Measurements from ENCODE around the gene CNEP1R1. TPM values are rescaled to one million over a fixed set of nuclear protein-coding genes. Genes with fewer than 3 reads are reported as not detected.

Gene CNEP1R1
- total and polyA plus RNA-seq, 2 of the 4 experiments (the other 2 are of a cell fraction) = 16.1 to 22.0 TPM

- no peaks in the 10 kb centered on the region; the same call in 1 of the 2 replicates for H3K9me1 ChIP-seq (ENCODE audit: insufficient read depth, low read length)
- H3K4me3 ChIP-seq (ENCODE audit: insufficient read depth, low read depth, low read length) = no peak overlapping the region
- no peak overlapping the region for H4K5ac ChIP-seq (ENCODE audit: low read depth, low read length)
- no peak overlapping the region for H2AK5ac ChIP-seq (ENCODE audit: low read depth, low read length)
- H2AK9ac ChIP-seq (replicated peaks; ENCODE audit: low read depth, low read length, poor library complexity) = no peak overlapping the region
- CTCF ChIA-PET = no interaction called here
- H3K9me3 ChIP-seq (ENCODE audit: control insufficient read depth, insufficient read depth, low read length) = no peaks in the 10 kb centered on the region
- no peaks in the 10 kb centered on the region for H3K4me1 ChIP-seq (ENCODE audit: control insufficient read depth, insufficient read depth, low read length)
- no peak overlapping the region for H2BK120ac ChIP-seq (ENCODE audit: low read depth, low read length)
- WGBS, 2 experiments (ENCODE audit: extremely low coverage in 2 of 2, insufficient read length in 1 of 2) = 80% methylated on average over 1 of the region's 5 CpGs; no CpG with 5 or more reads in 1 of the 2 experiments
- no peak overlapping the region for H3K4ac ChIP-seq (ENCODE audit: low read depth, low read length)
- no peak overlapping the region for H3K56ac ChIP-seq (ENCODE audit: extremely low read depth, insufficient read depth, low read length)
- no peaks in the 10 kb centered on the region for H3K36me3 ChIP-seq (ENCODE audit: control insufficient read depth, insufficient read depth, low read length)
- H2BK20ac ChIP-seq (ENCODE audit: low read depth, low read length) = no peak overlapping the region
- no peak overlapping the region for H3K27ac ChIP-seq (ENCODE audit: insufficient read depth, low read length)
- dilution Hi-C loops (cut with HindIII; ENCODE audit: low sequenced_read_pairs, unreplicated experiment) (no loop called here), intact Hi-C loops (cut with micrococcal nuclease) (no loop called here), in situ Hi-C loops (cut with MboI; ENCODE audit: low sequenced_read_pairs) (no loop called here)
- no peak overlapping the region for H2BK15ac ChIP-seq (ENCODE audit: low read depth, low read length)
- TF ChIP-seq, protein P1, sequence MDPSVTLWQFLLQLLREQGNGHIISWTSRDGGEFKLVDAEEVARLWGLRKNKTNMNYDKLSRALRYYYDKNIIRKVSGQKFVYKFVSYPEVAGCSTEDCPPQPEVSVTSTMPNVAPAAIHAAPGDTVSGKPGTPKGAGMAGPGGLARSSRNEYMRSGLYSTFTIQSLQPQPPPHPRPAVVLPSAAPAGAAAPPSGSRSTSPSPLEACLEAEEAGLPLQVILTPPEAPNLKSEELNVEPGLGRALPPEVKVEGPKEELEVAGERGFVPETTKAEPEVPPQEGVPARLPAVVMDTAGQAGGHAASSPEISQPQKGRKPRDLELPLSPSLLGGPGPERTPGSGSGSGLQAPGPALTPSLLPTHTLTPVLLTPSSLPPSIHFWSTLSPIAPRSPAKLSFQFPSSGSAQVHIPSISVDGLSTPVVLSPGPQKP (IDR thresholded peaks at IDR 0.05; ENCODE audit: borderline replicate concordance, low read depth, low read length) = no peak
- TF ChIP-seq CEBPB (IDR thresholded peaks at IDR 0.05; ENCODE audit: low read depth, low read length) (no peak), POLR2A (IDR thresholded peaks at IDR 0.05; ENCODE audit: low read depth, low read length) (no peak), MXI1 (IDR thresholded peaks at IDR 0.05; ENCODE audit: borderline replicate concordance, low read depth, low read length) (no peak)
- no peak overlapping the region for H4K8ac ChIP-seq (ENCODE audit: low read depth in 2 of 2, low read length in 2 of 2)
- no peak overlapping the region for H2AFZ ChIP-seq (replicated peaks; ENCODE audit: low read length, poor library complexity)
- H4K20me1 ChIP-seq (ENCODE audit: insufficient read depth, low read length) = no peaks in the 10 kb centered on the region
- peaks cover 8% of the 10 kb centered on the region for H3K27me3 ChIP-seq (ENCODE audit: control insufficient read depth, insufficient read depth, low read length)
- POLR2A ChIA-PET (ENCODE audit: unreplicated experiment) = interaction anchor here (0.6 kb wide), 1 partner anchor 1713 kb away, joined by 3 read pairs; no protein-coding TSS in a partner anchor
- no peak overlapping the region for H3K18ac ChIP-seq (ENCODE audit: low read depth, low read length)
- H3K9ac ChIP-seq (ENCODE audit: low read depth, low read length) = no peak overlapping the region
- H3K23ac ChIP-seq (ENCODE audit: low read depth, low read length) = no peak overlapping the region
- no peak for DNase-seq
- no peak overlapping the region for H3K4me2 ChIP-seq (ENCODE audit: low read depth, low read length)
- no TSS peak for BruUV-seq (replicated peaks)
- H3K79me1 ChIP-seq (ENCODE audit: low read depth in 1 of 2, low read length in 2 of 2) = no peaks in the 10 kb centered on the region
- H3K14ac ChIP-seq (replicated peaks; ENCODE audit: low read depth, low read length) = no peak overlapping the region
- ATAC-seq (ENCODE audit: low read depth) = no peak
- H2BK5ac ChIP-seq (ENCODE audit: low read depth, low read length, poor library complexity, severe bottlenecking) = no peak overlapping the region
- H4K91ac ChIP-seq (ENCODE audit: insufficient read depth, low read depth, low read length) = no peak overlapping the region
Measured at GRCh38 chr16:50043358-50043757, 18.3 kb downstream of the CNEP1R1 start.
